ENCODE results near the gene ZC3H7B.
"Not testable (repeated sequence)": the region's sequence is repeated elsewhere in the genome, so short reads cannot be mapped to it uniquely, and the experiment has no call there.

The ZC3H7B gene

DNA sequence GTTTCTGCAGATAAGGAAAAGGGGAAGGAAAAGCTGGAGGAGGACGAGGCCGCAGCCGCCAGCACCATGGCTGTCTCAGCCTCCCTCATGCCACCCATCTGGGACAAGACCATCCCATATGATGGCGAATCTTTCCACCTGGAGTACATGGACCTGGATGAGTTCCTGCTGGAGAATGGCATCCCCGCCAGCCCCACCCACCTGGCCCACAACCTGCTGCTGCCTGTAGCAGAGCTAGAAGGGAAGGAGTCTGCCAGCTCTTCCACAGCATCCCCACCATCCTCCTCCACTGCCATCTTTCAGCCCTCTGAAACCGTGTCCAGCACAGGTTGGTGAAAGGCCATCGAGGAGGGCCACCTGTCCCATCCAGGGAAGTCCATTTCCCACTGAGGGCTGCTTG, 86.0 kb downstream of the ZC3H7B start:
- no peak for DNase-seq

DNA sequence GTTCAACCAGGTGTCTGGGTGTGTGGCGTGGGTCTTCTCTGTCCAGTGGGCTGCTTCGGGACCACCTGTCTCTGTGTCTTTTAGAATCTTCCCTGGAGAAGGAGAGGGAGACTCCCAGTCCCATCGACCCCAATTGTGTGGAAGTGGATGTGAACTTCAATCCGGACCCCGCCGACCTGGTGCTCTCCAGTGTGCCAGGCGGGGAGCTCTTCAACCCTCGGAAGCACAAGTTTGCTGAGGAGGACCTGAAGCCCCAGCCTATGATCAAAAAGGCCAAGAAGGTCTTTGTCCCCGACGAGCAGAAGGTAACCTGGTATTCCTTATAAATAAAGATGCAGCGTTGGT, 92.7 kb downstream of the ZC3H7B start:
- no peak for DNase-seq

DNA sequence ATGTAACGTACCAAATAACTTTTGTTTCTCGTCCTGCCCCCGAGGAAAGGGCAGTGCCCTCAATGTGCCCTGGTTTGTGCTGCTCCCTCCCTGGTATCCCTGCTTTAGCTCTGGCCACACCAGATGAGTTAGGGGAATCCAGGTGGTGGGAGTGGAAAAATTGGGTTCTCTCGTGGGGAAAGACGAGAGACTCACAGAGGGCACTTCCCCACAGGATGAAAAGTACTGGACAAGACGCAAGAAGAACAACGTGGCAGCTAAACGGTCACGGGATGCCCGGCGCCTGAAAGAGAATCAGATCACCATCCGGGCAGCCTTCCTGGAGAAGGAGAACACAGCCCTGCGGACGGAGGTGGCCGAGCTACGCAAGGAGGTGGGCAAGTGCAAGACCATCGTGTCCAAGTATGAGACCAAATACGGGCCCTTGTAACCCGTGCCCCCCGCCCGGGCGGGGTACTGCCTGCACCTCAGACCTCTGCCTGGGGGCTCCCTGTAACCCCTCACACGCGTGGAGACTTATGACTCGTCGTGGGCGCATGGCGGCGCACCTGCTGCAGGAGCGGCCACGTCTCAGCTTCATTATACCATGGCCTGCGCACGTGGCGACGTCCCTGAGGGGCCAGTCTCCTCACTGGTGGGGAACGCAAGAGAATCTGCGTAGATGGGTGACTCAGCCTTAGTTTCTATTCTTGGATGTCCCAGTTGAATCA, 94.4 kb downstream of the ZC3H7B start:
- DNase-seq, result no peak

DNA sequence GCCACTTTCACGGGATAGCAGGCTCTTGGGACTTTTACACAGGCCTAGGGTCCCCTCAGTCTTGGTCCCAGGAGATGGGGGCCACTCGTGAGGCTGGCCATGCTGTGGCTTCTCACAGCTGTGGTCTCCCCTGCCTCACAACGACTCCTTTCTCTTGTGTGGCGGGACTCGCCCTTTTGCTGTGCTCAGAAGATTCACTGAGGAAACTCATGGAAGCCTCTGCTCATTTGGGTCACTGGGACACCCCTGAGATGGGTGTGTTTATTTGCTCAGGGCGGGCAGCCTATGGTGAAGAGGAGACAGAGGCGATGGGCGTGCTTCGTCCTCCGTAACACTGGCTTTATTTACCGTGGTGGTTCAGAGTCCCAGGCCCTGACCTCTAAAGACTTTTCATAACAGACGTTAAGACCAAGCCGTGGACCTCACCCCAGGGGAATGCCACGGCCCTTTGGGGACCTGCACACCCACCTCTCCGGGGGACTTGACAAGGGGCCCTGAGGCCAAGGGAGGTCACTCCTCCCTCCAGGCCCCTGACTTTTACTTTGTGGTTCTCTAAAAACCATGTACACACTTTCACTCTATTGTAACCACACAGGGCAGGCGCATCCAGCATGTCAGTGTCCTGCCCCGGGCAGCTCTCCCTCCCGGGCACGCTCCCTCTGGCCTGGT, 96.0 kb downstream of the ZC3H7B start:
- DNase-seq, result no peak

DNA sequence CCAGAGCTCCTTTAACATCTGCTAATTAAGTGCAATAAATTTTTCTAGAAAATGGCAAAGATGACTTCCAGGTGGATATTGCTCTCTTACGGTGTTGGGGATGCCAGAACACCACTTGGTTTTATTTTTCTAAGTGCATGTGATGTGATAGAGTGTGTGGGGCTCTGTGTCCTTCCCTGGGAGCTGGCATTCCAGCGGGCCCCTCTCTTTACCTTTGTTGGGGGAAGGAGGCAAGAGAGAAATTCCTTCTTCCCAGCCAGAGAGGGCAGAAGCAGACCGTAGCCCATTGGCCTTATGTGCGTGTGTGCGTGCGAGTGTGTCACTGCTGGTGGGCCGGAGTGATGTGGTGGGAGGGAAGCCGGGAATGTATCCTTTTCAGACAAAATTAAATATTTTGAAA, 97.6 kb downstream of the ZC3H7B start:
- no peak for DNase-seq

DNA sequence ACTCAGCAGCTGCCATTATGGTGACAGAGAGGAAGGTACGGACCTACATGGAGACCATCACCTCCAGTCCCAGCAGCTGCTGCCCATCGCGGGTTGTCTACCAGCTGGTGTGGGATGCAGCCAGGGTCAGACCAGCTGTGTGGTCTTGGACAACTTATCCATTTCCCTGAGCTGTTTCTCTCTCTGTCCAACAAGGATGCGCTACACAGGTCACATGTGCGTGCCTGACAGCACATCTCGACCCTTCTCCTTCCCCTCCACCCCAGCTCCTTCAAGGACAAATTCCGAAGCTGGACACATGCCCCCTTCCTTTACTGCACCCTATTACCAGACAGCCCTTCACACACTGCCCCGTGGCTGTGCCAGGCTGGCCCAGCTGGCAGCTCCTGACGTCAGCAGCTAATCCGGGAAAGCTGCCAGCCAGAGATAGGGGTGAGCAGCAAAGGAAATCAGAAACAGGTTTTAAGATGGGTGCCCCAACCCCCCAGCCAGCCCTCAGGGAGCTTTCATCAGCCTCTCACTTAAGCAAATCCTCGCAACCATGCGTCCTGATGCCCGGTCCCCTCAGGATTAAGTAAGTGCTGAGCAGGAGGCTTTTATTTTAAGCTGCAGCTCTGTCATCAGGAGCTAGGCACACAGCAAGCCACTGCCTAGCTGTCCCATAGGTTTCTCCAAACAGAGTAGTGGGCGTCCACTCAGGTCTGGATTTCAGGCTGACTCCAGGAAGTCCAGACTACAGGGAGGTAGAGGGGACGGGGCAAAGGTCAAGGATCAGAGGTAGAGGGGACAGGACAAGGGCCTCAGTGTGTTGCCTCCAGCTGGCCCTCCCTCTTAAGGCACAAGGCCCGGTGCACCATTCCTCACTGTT, 100.7 kb downstream of the ZC3H7B start:
- no peak for DNase-seq

DNA sequence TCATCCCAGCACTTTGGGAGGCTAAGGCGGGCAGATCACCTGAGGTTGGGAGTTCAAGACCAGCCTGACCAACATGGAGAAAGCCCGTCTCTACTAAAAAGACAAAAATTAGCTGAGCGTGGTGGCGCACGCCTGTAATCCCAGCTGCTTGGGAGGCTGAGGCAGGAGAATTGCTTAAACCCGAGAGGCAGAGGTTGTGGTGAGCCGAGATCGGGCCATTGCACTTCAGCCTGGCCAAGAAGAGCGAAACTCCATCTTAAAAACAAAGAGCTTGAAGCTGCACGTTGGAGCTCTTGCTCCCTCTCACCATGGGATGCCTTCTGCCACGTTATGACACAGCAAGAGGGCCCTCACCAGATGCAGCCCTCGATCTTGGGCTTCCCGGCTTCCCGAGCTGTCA, 101.5 kb downstream of the ZC3H7B start:
- DNase-seq, result not testable (repeated sequence)

DNA sequence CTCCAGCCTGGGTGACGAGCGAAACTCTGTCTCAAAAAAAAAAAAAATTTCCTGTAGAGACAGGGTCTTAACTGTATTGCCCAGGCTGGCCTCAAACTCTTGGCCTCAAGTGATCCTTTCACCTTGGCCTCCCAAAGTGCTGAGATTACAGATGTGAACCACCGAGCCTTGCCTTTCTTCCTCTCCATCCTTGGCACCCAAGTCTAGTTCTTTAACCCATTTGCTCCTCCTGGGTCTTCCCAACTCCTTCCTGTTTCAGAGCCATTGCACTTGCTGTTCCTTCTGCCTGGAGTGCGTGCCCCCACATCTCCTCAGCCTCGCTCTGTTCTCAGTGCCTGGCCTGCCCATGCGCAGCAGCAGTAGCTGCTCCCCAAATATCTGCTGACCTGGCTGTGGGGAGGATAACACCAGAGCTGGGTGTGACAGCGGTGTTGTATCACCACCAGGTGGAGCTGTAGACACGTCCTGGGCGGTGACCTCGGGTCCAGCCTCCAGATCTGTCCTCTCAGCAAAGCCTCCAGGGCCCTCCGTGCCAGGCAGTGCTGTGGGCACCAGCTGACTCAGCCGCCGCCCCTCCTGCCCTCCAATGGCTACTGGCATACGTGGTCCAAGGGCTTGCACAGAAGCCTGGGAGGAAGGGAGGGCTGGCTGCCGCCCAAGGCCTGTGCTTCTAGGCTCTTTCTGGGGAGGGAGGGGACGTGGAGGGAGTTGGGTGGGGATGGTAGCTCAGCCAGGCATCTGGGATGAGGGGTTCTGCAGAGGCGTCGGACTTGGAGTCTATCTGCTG, 102.4 kb downstream of the ZC3H7B start:
- peak; percentile 57 to 88 (median 76) for DNase-seq

DNA sequence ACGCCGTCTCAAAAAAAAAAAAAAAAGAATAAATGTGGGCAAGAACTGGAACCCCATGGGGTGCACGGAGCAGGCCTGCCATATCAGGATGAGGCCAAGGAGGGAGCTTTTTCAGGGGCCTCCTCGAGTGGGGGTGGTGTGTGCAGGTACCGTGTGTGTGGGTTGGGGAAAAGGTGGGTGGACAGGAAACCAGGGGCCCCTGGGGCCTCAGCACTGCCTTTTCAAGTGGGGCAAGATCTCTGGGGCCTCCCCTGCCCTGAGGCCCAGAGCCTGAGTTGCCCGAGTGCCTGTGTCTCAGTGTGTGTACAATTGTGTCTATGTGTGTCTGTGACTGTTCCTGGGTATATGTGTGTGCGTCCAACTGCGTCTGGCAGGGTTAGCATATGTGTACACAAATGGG, 104.3 kb downstream of the ZC3H7B start:
- no peak for DNase-seq

DNA sequence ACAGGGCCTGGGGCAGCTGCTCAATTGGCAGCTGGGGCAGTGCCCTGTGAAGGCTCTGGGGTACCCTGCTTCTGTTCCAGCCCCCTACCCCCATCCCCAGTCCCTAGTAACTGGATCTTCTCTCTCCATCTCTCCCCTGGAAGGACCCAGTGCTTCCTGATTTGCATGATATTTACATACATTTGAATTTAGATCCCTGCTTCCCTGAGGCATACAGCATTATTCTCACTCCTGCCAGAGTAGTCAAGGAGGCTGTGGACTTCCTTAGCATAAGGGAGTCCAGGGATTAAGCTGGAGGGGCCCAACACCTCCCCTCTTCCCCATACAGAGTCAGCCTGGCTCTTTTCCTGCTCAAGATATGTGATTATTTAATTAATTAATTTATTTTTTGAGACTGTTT, 105.1 kb downstream of the ZC3H7B start:
- DNase-seq, result no peak

DNA sequence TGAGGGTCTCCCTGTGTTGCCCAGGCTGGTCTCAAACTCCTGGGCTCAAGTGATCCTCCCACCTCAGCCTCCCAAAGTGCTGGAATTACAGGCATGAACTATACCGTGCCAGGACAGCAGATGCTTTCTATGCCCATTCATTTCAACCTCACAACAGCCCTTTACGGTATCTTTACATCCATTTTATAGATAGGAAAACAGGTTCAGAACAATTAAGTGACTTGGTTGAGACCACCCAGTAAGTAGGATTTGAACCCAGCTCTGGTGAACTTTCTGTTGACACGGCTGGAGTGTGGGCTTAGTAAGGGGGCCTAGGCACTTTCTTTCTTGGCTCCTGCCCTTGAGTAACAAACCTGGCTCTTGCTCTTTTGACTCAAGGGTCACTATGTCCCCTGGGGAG, 106.1 kb downstream of the ZC3H7B start:
- no peak for DNase-seq

DNA sequence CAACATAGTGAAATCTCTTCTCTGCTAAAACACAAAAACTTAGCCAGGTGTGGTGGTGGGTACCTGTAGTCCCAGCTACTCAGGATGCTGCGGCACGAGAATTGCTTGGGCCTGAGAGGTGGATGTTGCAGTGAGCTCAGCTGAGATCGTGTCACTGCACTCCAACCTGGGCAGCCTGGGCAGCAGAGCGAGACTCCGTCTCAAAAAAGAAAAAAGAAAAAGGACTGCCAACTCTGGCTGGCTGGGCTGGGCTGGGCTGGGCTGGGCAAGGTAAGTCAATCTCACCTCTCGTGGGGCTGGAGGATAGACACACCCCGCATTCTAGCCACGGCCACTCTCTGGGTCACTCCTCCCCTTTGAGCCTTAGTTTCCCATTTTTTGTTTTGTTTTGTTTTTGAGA, 107.3 kb downstream of the ZC3H7B start:
- no peak for DNase-seq
